ENCODE results near the gene NT5M. TPM values are rescaled to one million over a fixed set of nuclear protein-coding genes. Genes with fewer than 3 reads are reported as not detected.

Gene NT5M
- total RNA-seq, 1 experiment from 2014 or later = 10.2 TPM

GRCh38 chr17:17387498-17388362 lies 84.6 kb downstream of the NT5M start (continued):
- TF ChIP-seq CTCF (IDR thresholded peaks at IDR 0.05 in 2 of 3, conservative IDR thresholded peaks at IDR 0.05 in 1 of 3; ENCODE audit: borderline replicate concordance in 1 of 3, insufficient read depth in 1 of 3, low read depth in 2 of 3, low read length in 2 of 3) (peak; percentile 82 to 98 (median 98)), EZH2 (IDR thresholded peaks at IDR 0.05) (no peak), EZH2phosphoT487 (IDR thresholded peaks at IDR 0.05; ENCODE audit: borderline replicate concordance) (no peak), CBX3 (IDR thresholded peaks at IDR 0.05; ENCODE audit: low read depth) (peak; percentile 74; the same call in 1 of the 2 replicates), SP1 (IDR thresholded peaks at IDR 0.05; ENCODE audit: low read depth) (no peak)

GRCh38 chr17:17388657-17389496 lies 85.7 kb downstream of the NT5M start:
- ChIA-PET RAD21 (ENCODE audit: low non-redundant PET in 1 of 2, low total read pairs in 2 of 2, uncharacterized antibody in 2 of 2, unreplicated experiment in 2 of 2) (no interaction called here), POLR2A (no interaction called here), CTCF (interaction anchor here (0.9 to 1.6 kb wide), 2 partner anchors 10 to 33 kb away, joined by 3 to 7 read pairs; no protein-coding TSS in a partner anchor)
- H3K79me2 ChIP-seq (ENCODE audit: insufficient read depth, low read length) = no peaks in the 10 kb centered on the region
- intact Hi-C loops (cut with micrococcal nuclease) = no loop called here
- H3K36me3 ChIP-seq (ENCODE audit: control insufficient read depth in 1 of 2, insufficient read depth in 2 of 2, low read length in 2 of 2) = no peaks in the 10 kb centered on the region
- no peaks in the 10 kb centered on the region for H3K27me3 ChIP-seq (ENCODE audit: insufficient read depth, low read length)
- TF ChIP-seq MAX (IDR thresholded peaks at IDR 0.05) (no peak), FOSL1 (IDR thresholded peaks at IDR 0.05; ENCODE audit: low read depth) (no peak), REST (IDR thresholded peaks at IDR 0.05; ENCODE audit: low read depth) (no peak), SP1 (IDR thresholded peaks at IDR 0.05; ENCODE audit: low read depth) (no peak), YY1 (IDR thresholded peaks at IDR 0.05; ENCODE audit: extremely low read depth, insufficient replicate concordance, low read depth, low read length) (no peak), SIN3A (IDR thresholded peaks at IDR 0.05; ENCODE audit: low read depth) (no peak), POLR2AphosphoS5 (IDR thresholded peaks at IDR 0.05; ENCODE audit: low read depth, low read length) (no peak), CBX3 (IDR thresholded peaks at IDR 0.05; ENCODE audit: low read depth) (no peak), EZH2phosphoT487 (IDR thresholded peaks at IDR 0.05; ENCODE audit: borderline replicate concordance) (no peak), EGR1 (IDR thresholded peaks at IDR 0.05; ENCODE audit: low read depth) (no peak)
- BruUV-seq (replicated peaks) = no TSS peak
- no peaks in the 10 kb centered on the region for H3K9me2 ChIP-seq (ENCODE audit: insufficient read depth)
- no peak overlapping the region for H3K9ac ChIP-seq (ENCODE audit: low read length)
- H3K9me3 ChIP-seq (ENCODE audit: control insufficient read depth in 1 of 2, insufficient read depth in 1 of 2, low read depth in 1 of 2, low read length in 2 of 2) = no peaks in the 10 kb centered on the region; a peak in 1 of 4 replicates
- H3K4me3 ChIP-seq (replicated peaks in 1 of 2; ENCODE audit: low read depth in 1 of 2, low read length in 2 of 2) = no peak overlapping the region
- peak overlapping the region; percentile 63 for H3K4me2 ChIP-seq (ENCODE audit: low read length)
- ATAC-seq = no peak
- H2AFZ ChIP-seq (ENCODE audit: low read depth, low read length, poor library complexity, severe bottlenecking) = peak overlapping the region; percentile 71
- H3K4me1 ChIP-seq (ENCODE audit: control insufficient read depth in 1 of 2, insufficient read depth in 2 of 2, low read length in 2 of 2) = peaks cover 14 to 25% of the 10 kb centered on the region in 2 experiments
- DNase-seq (ENCODE audit: low read depth, low spot score) = no peak
- H4K20me1 ChIP-seq (ENCODE audit: insufficient read depth) = no peaks in the 10 kb centered on the region
- H3K27ac ChIP-seq (ENCODE audit: low read depth, low read length) = no peak overlapping the region
